GM19463 (cell line): ENCODE measurements around the gene GLS.
"Not testable (repeated sequence)": the region's sequence is repeated elsewhere in the genome, so short reads cannot be mapped to it uniquely, and the experiment has no call there.

Experiments
- ATAC-seq: cut with Tn5 transposase; IDR thresholded peaks from one replicate; pipeline ENCODE4 v1.9.1; 2021; ENCODE audit warnings: mild to moderate bottlenecking, moderate library complexity; ENCODE audit not compliant: unreplicated experiment

Gene GLS

DNA sequence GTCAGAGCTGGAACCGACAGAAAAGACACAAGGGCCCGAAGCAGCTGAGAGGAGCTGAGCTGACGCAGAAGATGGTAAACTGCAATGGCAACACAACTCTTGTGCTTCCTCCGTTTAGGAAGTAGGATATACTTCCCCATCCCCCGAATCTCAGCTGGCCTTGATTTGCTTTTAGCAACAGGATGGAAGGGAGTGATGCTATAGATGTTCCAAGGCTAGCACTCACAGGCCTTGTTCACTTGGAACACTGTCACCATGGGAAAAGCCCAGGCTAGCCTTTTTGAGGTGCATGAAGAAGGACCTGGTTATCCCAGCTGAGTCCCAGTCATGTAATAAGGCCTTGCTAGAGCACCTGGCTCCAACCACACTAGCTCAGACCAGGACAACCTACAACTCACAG lies 107.3 kb downstream of the GLS start:
- no peak for ATAC-seq

DNA sequence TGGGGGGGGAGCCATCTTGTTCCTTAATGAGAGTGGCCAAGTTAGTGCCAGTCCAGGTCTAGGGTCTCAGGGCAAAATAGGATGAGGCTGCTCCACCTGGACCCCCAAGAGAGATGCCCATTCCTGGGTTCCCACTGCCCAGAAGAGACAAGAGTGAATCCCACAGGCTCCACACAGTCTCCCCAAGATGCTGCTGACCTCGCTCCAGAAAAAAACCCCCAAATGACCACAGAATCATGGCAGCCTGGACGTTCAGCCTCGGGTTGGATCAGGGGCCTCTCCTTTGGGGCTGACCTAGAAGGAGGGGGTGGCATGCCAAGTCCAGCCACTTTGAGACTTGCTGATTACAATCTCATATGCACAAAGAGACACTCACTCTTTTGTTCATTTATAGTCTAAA lies 108.3 kb downstream of the GLS start:
- ATAC-seq = no peak

DNA sequence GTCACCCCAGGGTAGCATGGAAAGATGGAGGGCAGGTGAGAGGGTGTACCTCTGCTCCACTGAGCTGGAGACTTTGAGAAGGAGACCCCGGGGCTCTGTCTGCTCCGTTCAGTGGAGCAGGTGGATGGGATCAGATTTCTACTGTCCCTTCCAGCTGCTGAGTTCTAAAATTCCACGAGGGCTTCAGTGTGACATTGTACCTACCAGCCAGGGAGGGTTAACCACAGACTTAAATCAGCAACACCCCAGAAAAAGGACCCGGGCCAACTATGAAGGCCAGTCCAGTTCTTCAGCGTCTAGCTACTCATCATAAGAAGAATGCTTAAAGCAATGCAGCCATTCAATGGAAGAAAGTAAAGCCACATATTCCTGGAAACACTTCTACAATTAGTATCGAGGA lies 109.5 kb downstream of the GLS start:
- no peak for ATAC-seq

DNA sequence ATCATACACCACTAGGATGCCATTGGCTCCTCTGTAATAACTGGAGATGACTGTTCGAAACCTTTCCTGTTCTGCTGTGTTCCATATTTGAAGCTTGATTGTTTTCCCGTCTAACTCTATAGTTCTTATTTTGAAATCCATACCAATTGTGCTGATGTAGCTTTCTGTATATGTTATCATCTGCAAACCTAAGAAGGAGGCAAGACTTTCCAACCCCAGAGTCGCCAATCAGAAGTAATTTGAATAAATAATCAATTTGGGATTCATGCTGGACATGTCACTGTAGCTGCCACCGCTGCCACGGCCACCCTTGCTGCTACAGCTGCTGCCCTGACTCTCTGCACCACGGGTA lies 112.6 kb downstream of the GLS start:
- no peak for ATAC-seq

DNA sequence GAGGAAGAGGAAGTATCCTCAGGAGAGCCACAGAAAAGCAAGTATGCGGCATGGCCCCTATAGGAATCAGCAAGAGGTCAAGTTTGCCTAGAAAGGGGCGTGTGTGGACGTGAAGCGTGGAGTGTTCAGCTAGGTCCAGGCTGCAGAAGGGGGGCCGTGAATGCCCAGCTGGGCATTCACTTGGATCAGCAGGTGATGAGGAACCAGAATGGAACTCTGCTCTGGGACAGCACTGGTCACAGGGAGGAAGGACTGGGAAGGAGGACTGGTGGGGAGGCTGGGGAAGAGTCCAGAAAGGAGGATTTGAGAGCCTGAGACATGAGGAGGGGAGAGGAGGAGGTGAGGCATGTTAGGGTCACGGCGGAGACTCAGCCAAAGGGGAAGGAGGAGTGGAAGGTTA lies 113.5 kb downstream of the GLS start:
- ATAC-seq = no peak

DNA sequence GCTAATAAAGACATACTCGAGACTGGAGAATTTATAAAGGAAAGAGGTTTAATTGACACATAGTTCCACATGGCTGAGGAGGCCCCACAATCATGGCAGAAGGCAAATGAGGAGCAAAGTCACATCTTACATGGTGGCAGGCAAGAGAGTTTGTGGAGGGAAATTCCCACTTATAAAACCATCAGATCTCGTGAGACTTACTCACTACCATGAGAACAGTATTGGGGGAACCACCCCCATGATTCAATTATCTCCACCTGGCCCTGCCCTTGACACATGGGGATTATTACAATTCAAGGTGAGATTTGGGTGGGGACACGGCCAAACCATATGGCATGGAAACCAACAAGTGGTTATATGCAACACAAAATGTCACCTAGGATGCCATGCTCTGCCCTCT lies 114.7 kb downstream of the GLS start:
- not testable (repeated sequence) for ATAC-seq

DNA sequence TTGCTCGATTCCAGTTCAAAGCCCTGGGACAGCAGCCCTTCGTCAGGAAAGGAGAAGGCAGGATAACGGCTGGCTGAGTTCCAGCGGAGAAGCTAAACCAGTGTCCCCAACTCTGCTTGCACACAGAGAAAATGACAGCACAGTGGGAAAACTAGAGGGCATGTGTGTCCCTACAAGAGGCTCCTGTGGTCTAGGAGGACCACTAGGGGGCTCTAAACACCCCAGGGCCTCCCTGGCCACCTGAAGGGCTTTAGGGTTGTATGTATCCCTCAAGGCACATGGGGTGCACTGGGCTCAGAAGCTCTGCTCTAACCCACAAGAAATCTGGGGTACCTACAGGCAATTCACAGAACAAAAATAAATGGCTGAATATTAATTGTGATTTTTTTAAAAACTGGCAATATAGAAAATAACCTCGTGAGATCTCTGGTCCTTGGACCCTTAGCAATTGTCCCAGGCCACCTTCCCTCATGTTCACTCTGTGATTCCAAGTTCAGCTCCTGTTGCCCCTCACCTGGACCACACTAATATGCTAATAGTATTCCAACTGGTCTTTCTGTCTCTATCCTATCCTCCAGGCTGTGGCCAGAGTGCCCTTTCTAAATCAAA lies 115.8 kb downstream of the GLS start:
- ATAC-seq = no peak

DNA sequence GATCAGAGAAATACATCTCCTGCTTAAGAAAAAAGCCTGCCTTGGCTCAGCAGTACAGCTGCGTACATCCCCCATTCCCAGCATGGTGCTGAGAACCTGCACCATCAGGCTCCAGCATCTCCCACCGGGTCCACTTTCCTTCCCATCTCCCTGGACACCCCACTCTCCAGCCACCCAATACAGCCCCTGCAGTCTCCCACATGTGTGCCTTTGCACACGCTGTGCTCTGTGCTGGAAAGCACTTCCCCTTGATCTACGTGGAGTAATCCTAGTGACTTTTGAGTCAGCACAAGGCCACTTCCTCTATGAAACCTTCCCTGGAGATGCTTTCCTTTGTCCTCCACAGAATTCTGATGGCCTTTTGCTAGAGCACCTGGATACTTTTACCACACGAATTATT lies 116.3 kb downstream of the GLS start:
- no peak for ATAC-seq

DNA sequence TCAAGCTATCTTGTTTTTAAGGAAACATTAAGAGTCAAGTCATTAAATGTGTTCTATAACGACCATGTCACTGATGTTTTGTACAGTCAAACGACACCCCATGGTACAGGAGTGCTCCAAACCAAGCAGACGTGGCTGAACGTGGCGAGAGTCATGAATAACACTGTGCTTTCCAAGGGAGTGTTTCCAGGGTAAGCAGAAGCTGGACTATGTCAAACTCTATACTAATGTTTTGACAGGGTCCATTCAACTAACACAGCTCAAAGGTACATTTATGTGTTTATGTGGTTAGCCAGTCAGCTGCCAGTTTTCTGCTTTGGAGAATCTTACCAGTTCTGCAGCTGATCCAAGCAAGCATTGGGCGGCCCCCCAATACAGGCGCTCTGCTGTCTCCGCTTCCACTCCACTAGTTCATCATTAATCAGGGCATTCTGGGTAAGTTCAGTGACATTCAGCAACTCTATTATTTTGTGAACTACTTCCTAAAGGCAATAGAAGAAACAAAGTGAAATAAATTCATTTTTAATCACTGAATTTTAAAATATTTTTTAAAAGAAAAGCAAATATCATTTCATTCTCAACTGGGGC lies 117.0 kb downstream of the GLS start:
- no peak for ATAC-seq

DNA sequence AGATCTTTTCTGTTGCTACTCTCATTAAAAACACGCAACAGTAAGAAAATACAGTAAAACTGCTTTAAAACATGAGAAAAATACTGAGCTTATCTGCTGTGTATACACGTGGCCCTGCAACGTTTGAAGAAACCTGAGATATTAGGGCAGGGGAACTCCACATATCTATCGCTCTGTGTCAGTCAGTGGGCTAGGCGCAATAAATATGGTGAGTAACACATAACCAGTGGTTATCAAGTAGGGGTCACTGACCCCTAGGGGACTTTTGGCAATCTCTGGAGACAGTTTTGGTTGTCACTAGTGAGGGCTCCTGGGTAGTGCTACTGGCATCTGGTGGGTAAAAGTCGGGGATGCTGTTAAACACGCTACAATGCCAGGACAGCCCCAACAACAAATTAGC lies 118.4 kb downstream of the GLS start:
- ATAC-seq = no peak

DNA sequence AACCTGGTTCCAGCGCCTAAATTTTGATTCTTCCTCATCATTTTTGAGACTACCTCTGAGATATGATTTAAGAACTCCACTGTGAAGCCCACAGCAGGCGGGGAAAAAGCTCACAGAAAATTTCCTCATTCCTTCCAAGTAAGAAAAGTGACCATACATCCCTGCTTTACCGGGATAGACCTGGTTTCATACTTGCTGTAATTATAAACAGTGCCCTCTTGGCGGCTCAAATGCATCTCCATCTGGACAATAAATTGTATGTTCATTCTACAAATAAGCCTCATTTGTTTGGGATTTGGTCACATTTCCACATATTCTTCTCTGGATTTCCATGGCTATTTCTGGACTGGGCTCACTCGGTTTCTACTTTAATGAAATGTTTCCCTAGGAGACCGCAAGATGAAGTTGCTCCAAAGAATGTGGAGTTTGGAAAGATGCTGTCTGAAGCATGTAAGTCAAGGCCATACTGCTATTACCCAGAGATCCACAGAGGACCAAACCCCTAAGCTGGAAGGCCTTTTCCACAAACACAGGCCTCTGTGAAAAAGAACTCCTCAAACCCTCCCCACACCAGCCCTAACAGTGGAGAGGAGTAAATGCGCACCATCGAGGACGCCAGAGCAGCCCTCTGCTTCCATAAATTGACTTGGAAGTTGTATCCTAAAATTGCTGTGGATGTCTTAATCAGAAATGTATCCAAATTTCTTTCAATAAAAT lies 119.5 kb downstream of the GLS start:
- ATAC-seq = no peak

DNA sequence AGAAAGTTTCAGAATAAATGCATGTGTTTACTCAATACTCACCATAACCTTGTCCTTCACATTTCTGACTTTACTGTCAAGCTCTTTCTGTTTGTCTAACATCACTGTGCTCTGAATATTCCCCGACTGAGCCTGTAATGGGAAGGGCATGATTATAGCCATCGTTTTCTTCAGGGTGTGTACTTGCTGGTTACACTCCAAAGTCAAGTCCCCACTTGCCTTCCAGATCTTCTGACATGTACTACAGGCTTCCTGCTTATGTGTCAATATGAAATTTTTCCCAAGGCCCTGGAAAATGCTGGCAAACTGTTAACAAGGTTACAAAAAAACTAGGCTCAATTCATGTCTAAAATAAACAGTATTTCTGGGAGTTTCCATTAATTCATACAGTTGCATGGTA lies 120.4 kb downstream of the GLS start:
- no peak for ATAC-seq

DNA sequence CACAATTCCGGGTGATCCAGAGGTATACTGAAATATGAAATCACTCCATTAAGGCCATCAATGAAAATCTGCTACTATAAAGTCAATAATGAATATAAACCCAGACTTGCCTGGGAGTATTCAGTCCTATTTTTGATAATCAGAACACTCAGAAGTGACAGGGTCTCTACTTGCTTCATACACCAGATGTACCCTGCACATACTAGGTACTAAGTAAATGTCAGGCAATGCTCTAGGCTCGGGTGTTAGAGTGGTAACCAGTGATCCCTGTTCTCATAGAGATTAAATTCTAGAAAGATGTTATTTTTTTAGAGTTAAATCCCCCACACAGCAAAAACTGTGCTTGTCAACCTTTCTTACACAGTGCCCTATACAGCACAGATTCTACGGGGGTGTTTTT lies 121.0 kb downstream of the GLS start:
- ATAC-seq = no peak

DNA sequence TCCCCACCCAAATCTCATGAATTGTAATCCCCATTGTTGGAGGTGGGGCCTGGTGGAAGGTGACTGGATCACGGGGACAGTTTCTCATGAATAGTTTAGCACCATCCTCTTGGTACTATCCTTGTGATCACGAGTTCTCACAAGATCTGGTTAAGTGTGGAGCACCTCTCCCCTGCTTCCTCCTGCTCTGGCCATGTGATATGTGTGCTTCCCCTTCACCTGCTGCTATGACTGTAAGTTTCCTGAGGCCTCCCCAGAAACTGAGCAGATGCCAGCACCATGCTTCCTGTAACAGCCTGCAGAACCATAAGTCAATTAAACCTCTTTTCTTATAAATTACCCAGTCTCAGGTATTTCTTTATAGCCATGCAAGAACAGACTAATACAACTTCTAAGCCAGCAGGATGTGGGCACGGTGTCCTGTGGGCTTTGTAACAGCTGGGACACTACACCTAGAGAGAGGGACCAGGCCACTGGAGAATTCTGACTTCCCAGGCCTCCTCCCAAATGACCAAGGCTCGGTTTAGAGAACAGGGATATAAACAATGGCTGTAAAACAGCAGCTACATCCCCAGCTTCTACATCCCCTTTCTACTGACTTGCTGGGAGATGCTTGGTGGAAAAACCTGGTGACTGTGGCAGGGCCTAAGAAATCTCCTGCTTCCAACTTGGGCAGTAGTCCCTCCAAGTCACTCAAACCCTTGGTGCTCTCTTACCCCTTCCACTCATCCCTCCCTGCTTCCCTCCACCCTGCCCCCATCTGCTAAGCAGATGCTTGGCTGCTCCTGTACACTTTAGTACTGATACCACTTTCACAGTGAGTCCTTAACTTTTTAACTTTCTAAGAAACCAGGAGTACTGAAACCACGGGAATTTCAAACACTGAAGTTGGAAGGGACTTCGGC lies 123.0 kb downstream of the GLS start:
- ATAC-seq = no peak

DNA sequence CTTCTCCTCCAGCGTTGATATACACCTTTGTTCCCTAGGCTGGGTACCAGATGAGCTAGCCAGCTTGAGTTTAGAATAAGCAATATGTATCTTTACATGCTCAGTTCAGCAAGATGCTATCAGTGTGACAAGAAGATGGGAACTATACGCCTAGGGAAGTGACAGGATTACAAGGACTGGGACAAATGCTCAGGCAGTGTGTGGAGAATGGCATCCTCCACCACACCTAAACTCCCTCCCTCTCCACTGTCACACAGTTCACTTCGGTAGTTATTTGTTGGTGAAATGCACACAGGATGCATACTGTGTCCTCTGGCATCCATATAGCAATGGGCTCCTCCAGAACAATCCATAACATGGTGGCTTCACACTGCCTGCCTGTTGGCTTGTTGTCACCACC lies 125.7 kb downstream of the GLS start:
- no peak for ATAC-seq

DNA sequence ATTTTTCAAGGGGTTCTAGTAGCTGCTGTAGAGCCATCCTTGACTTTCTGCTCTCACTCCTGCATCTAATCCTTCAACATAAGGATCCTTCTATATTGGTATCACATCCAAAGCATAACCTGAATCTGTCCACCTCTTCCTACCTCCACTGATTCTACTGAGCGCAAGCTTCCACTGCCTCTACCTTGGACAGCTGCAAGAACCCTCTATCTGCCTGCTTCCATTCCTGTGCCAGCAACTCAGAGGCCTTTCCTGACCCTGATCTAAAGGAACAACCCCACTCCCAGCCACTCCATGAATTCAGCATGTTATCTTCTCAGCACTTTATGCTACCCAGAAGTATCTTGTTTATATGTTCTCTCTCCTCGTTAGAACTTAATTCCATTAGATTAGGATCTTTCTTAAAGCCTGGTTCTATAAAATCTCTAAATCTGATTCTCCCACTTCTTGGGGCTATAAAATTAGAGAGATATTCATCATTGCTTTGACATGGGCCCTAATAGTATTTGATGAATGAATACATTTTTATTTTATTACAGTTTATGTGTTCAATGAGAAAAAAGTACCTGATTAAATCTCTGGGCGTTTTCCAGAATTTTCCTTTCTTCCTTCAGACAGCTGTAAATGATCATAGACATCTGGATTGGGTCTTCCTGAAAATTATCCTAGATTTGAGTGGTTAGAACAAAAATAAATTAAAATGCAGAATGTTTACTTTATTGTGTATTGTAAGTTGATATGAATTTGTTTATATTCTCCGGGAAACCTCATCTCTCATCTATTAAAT lies 126.6 kb downstream of the GLS start:
- no peak for ATAC-seq

DNA sequence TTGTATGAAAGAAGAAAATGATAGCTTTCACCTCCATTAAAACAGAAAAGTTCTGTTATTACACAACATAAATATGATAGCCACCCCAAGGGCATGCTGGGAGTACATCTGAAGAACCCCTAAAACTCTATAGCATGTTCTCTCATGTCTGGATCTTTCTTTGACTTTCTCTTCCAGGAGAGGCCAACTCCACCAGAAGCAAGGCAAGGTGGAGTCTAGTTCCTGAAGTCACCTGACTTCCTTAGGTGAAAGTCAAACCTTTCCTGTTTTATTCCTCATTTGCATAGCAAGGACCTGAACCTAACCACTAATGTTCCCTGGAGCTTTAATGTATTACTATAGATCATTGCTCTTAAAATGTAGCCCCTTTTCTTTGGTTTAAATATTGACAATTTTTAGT lies 127.7 kb downstream of the GLS start:
- ATAC-seq = no peak

DNA sequence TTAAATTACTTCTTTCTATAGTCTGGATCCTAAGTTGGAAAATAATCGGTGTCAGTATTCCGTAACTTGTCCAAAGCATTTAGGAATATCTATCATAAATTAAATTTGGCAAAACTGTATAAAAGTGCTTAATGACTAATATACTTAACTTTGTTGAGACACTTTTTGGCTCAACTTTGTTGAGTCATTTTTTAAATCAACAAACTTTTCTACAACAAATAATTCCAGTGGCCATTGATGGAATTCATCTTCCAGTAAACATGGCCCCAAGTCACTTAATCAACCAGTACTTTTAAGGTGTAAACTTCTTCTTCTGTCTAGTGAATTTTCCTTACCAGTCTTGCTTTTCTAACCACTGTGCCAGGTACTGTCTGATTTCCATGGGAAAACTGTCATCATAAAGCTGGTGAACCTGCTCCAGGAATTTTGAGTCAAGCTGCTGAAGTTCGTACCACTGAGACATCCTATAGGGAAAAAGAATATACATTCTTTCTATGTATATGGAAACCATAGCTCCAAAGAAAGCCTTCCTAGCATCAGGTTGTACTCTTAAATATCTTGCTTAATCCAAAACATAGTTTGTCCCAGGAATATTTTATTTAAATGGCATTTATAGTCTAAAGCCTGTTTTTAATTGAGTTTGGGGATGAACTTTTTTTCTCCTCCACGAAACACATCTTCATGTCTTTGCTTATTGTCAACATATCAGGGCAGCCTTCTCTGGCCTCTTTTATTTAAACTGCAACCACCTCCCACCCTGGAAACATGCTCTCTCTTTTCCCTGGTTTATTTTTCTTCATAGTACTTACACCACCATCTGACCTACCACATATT lies 129.1 kb downstream of the GLS start:
- ATAC-seq = no peak

DNA sequence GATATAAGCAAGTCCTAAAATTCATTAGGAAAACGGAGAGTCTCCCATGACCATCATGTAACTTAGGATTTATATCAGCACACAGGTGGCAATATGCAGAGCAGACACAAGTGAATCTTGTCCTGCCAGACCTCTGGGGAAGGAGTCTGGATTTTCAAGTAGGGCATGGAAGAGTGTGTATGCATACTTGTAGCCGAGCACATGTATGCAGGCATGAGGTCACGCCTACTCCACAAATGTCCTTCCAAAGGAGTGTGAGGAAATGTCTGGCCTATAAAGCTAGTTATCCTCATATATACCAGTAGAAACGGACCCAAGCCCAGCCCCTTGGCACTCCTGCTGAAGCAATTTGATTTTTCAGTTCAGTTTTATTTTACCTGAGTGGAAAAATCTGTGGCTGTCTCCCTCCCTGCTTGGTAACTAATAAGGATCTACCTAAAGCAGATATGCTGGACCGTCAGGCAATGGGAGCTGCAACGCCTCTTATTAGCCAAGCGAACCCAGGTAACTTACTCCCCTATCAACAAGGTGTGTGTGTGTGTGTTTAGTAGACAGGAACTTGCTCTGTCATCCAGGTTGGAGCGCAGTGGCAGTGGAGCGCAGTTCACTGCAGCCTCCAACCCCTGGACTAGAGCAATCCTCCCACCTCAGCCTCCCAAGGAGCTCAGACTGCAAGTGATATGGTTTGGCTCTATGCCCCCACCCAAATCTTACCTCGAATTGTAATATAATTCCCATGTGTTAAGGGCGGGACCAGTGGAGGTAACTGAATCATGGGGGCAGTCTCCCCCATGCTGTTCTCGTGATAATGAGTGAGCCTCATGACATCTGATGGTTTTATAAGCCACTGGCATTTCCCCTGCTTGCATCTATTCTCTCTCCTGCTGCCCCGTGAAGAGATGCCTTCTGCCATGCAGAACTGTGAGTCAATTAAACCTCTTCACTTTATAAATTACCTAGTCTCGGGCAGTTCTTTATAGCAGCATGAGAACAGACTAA lies 130.6 kb downstream of the GLS start:
- ATAC-seq = no peak
